Thyroid gland (tissue), 4 donors: ENCODE data around the gene CAMSAP2. TPM values are rescaled to one million over a fixed set of nuclear protein-coding genes. Genes with fewer than 3 reads are reported as not detected.
A peak's percentile ranks its signal among the peaks of the same experiment; 100 is the strongest.

Source experiments
- DNase-seq, 2 donors: peaks; one replicate each; pipeline ENCODE4 v3.0.0-alpha.2; 2019
- H3K27ac ChIP-seq, 3 donors: fragments of 200-600 bp; sonication (generic); 1 replicate in 2 of 3; 2 replicates in 1 of 3; pipeline ENCODE4 v1.5.1; 2016 to 2019; ENCODE audit warnings: mild to moderate bottlenecking in 1 of 3, moderate library complexity in 1 of 3
- H3K27me3 ChIP-seq: fragments of 200-600 bp; sonication (generic); one replicate; pipeline ENCODE4 v1.5.1; 2019
- H3K36me3 ChIP-seq, 2 donors: fragments of 200-600 bp; sonication (generic); one replicate each; pipeline ENCODE4 v1.5.1; 2016 to 2019
- H3K4me1 ChIP-seq, 2 donors: fragments of 200-600 bp; sonication (generic); one replicate each; pipeline ENCODE4 v1.5.1; 2017 to 2019
- H3K4me3 ChIP-seq, 3 donors: fragments of 200-600 bp; sonication (generic); replicated peaks in 1 of 3; 1 replicate in 2 of 3; 2 replicates in 1 of 3; pipeline ENCODE4 v1.5.1; 2016; ENCODE audit warnings: mild to moderate bottlenecking in 1 of 3
- H3K9me3 ChIP-seq: fragments of 200-600 bp; sonication (generic); one replicate; pipeline ENCODE4 v1.5.1; 2017
- CTCF ChIP-seq, 6 experiments: fragments of 200-600 bp in 3 of 6; fragments of 450-650 bp in 3 of 6; sonication (generic) in 3 of 6; IDR thresholded peaks; one replicate each; pipeline ENCODE4 v1.5.1; 2016 to 2019; ENCODE audit warnings: antibody characterized with exemption in 6 of 6, mild to moderate bottlenecking in 2 of 6, inconsistent platforms in 1 of 6, moderate library complexity in 1 of 6
- POLR2A ChIP-seq, 2 donors: fragments of 450-650 bp; IDR thresholded peaks; one replicate each; pipeline ENCODE4 v1.6.1; 2017; ENCODE audit warnings: antibody characterized with exemption in 2 of 2, mild to moderate bottlenecking in 2 of 2, moderate library complexity in 1 of 2
- WGBS, 2 donors: methylation state at CpG; one replicate each; pipeline ENCODE4 v1.1.5; 2017; 5-methylcytosine and 5-hydroxymethylcytosine counted together
- intact Hi-C: fragments of 100-400 bp; cut with DNase I; formaldehyde crosslinking; loops from one replicate; pipeline ENCODE4 v1.15.1; 2023
- total RNA-seq, 4 donors: library from RNA; depleted of rRNA; stranded (reverse); fragments of >200 nt; gene quantifications; one replicate each; pipeline ENCODE4 v1.2.3, GENCODE V29; 2016

Gene CAMSAP2
- total RNA-seq, 4 donors from 2014 or later, result 36.3 to 53.5 (median 41.8) TPM

GRCh38 chr1:200819726-200820125 lies 81.0 kb downstream of the CAMSAP2 start:
- H3K4me1 ChIP-seq, result no peaks in the 10 kb centered on the region
- peaks cover 0 to 3% of the 10 kb centered on the region in 2 donors for H3K36me3 ChIP-seq
- TF ChIP-seq CTCF (IDR thresholded peaks at IDR 0.05) (no peak), POLR2A (IDR thresholded peaks at IDR 0.05) (no peak)
- 97 to 98% methylated on average over 2 of the region's 2 CpGs for WGBS, 2 donors
- intact Hi-C loops, result no loop called here
- no peak for DNase-seq
- no peaks in the 10 kb centered on the region for H3K9me3 ChIP-seq
- H3K27ac ChIP-seq, result no peak overlapping the region
- H3K4me3 ChIP-seq, result no peak overlapping the region
- H3K27me3 ChIP-seq, result no peaks in the 10 kb centered on the region

GRCh38 chr1:200831091-200831490 lies 92.4 kb downstream of the CAMSAP2 start:
- Histone ChIP-seq H3K9me3 (no peaks in the 10 kb centered on the region), H3K4me1 (no peaks in the 10 kb centered on the region), H3K27me3 (no peaks in the 10 kb centered on the region), H3K4me3 (no peak overlapping the region), H3K36me3 (no peaks in the 10 kb centered on the region), H3K27ac (no peak overlapping the region)
- 93 to 96% methylated on average over 2 of the region's 2 CpGs for whole genome bisulfite sequencing, 2 donors
- intact Hi-C loops, result no loop called here
- no peak for DNase-seq
- TF ChIP-seq CTCF (IDR thresholded peaks at IDR 0.05) (no peak), POLR2A (IDR thresholded peaks at IDR 0.05) (no peak)

GRCh38 chr1:200834383-200834782 lies 95.7 kb downstream of the CAMSAP2 start:
- Histone ChIP-seq H3K4me3 (no peak overlapping the region), H3K4me1 (no peaks in the 10 kb centered on the region), H3K36me3 (no peaks in the 10 kb centered on the region), H3K27ac (no peak overlapping the region), H3K27me3 (no peaks in the 10 kb centered on the region), H3K9me3 (no peaks in the 10 kb centered on the region)
- intact Hi-C loops, result no loop called here
- no peak for TF ChIP-seq POLR2A (IDR thresholded peaks at IDR 0.05)
- no peak for TF ChIP-seq CTCF (IDR thresholded peaks at IDR 0.05)
- no peak for DNase-seq
- WGBS, 2 donors, result 96% methylated on average over 5 of the region's 5 CpGs

GRCh38 chr1:200836213-200836612 lies 97.5 kb downstream of the CAMSAP2 start:
- intact Hi-C loops, result no loop called here
- Histone ChIP-seq H3K9me3 (no peaks in the 10 kb centered on the region), H3K4me1 (no peaks in the 10 kb centered on the region), H3K36me3 (no peaks in the 10 kb centered on the region), H3K4me3 (no peak overlapping the region), H3K27me3 (no peaks in the 10 kb centered on the region), H3K27ac (no peak overlapping the region)
- 95 to 96% methylated on average over 3 of the region's 3 CpGs for WGBS, 2 donors
- TF ChIP-seq POLR2A (IDR thresholded peaks at IDR 0.05) (no peak), CTCF (IDR thresholded peaks at IDR 0.05) (no peak)
- DNase-seq, result no peak

- H3K9me3 ChIP-seq, result no peaks in the 10 kb centered on the region
- no peak for DNase-seq
- no peak for TF ChIP-seq POLR2A (IDR thresholded peaks at IDR 0.05)
- TF ChIP-seq CTCF (IDR thresholded peaks at IDR 0.05), result peak in 5 of 6 experiments; percentile 14 to 64 (median 43)
- no peak overlapping the region for H3K27ac ChIP-seq
- no peaks in the 10 kb centered on the region for H3K27me3 ChIP-seq
- H3K4me1 ChIP-seq, result no peaks in the 10 kb centered on the region
- H3K4me3 ChIP-seq, result no peak overlapping the region
- WGBS, 2 donors, result 58 to 61% methylated on average over 2 of the region's 2 CpGs
- H3K36me3 ChIP-seq, result no peaks in the 10 kb centered on the region
- intact Hi-C loops, result no loop called here
Observed at GRCh38 chr1:200837931-200838571, 99.4 kb downstream of the CAMSAP2 start.
